HL-60/S4 treated with phorbol 12-myristate 13-acetate at 8.2 ng/mL for 4 days and 3 days (cell line): ENCODE measurements around the gene FAIM.
"Not testable (repeated sequence)": the region's sequence is repeated elsewhere in the genome, so short reads cannot be mapped to it uniquely, and the experiment has no call there.

ENCODE experiments used
- in situ Hi-C: fragments of 300-500 bp; cut with MboI; formaldehyde crosslinking; loops from 2 replicates; pipeline ENCODE4 v1.15.0; 2022; ENCODE audit warnings: low sequenced_read_pairs

The FAIM gene

GRCh38 chr3:138600100-138600745, 8.3 kb upstream of the FAIM start:
- in situ Hi-C loops, result no loop called here

DNA sequence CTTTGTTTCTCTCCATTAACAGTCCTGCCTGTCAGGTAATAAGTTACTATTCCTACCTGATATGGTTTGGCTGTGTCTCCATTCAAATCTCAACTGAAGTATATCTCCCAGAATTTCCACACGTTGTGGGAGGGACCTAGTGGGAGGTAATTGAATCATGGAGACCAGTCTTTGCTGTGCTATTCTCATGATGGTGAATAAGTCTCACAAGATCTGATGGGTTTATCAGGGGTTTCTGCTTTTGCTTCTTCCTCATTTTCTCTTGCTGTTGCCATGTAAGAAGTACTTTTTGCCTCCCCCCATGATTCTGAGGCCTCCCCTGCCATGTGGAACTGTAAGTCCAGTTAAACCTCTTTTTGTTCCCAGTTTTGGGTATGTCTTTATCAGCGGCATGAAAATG, 6.9 kb upstream of the FAIM start:
- in situ Hi-C loops, result not testable (repeated sequence)

DNA sequence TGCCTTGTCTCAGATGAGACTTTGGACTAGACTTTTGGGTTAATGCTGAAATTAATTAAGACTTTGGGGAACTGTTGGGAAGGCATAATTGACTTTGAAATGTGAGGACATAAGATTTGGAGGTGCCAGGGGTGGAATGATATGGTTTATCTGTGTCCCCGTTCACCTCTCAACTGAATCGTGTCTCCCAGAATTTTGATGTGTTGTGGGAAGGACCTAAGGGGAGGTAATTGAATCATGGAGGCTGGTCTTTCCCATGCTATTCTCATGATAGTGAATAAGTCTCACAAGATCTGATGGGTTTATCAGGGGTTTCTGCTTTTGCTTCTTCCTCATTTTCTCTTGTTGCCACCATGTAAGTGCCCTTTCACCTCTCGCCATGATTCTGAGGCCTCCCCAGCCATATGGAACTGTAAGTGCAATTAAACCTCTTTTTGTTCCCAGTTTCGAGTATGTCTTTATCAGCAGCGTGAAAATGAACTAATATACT, 4.4 kb upstream of the FAIM start:
- in situ Hi-C loops, result not testable (repeated sequence)

DNA sequence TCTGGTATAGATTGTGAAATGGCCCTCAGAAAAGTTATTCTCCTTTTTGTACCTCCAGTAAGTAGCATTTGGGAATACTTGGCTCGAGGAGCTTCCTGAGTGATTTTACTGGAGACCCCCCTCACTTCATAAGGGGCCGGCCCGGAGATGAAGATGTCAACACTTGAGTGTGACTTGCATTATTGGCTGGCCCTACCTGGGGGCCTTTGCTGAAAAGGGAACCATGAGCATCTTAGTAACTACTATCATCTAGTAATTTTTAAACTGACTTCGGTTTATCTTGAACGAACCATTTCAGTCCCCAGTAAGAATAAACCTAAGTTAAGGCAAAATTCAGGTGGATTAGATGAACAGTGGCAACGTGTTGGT, 1.3 kb downstream of the FAIM start:
- in situ Hi-C loops, result no loop called here

GRCh38 chr3:138615462-138615861, 6.9 kb downstream of the FAIM start:
- in situ Hi-C loops, result no loop called here

DNA sequence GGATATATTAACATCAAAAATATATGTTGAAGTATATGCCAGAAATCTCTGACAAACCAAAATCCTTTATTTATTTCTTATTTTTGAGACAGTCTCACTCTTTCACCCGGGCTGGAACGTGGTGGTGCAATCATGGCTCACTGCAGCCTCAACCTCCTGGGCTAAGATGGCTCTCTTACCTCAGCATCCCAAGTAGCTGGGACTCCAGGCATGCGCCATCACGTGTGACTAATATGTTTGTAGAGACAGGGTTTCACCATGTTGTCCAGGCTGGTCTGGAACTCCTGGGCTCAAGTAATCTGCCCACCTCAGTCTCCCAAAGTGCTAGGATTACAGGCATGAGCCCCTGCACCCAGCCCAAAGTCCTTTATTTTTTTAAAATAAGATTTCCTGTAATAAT, 11.9 kb downstream of the FAIM start:
- in situ Hi-C loops, result no loop called here

DNA sequence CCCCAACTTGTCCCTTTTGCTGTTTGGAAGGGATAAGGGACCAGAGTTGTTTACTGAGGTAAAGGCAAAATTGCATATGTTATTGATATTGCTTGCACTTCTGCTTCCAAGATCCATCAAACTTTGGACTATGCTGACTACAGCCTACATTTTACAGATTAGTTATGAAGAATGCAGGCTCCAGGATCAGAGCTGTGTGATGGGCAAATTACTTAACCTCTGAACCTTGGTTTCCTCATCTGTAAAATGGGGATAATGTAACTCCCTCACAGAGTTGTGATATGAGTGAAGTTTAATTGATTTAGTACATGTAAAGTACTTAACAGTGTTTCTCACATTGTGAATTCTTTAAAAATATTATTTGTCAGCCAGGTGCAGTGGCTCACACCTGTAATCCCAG, 15.9 kb downstream of the FAIM start:
- in situ Hi-C loops, result no loop called here

DNA sequence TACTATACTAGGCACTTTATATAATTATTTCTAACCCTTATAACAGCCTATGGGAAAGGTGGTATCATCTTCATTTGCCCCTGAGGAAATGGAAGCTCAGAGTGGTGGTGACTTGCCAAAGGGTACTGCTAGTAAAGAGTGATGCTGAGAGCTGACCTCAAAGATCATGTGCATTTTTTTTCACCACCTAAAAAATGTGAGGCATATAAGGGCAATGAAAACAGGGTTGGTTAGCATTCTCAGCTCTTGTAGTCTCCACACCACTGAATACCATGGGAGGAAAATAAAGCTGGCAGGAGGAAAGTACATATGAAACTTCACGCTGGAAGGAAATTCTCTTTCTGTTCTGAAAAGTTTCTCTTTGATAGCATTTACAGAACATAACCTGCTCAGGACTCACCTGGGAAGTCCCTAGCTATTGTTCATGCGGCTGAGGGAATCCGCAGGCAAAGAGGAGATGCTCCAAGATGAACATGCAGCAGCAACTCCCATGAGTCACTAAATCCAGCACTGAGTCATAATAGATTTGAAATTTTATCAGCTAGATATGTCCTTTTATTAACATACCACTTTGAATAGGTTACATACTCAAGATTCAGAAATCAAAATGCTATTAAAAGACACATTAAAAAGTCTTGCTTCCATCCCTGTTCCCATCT, 17.3 kb downstream of the FAIM start:
- in situ Hi-C loops, result no loop called here

GRCh38 chr3:138629526-138629925, 21.0 kb downstream of the FAIM start:
- in situ Hi-C loops, result no loop called here

DNA sequence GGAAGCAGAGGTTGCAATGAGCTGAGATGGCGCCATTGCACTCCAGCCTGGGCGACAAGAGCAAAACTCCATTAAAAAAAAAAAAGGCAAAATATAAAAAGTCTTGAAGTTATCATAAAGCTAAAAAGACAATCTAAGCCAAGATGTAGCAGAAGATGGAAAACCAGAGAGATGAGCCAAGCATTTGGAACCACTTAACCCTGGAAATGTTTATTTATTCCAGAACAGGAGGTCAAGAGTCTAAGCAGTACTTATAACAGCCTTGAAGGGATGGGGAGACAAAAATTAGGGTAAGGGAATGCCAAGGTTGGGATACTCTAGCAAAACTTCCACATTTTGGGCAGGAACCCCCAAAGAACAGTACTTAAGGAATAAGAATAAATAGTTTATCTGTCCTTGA, 30.1 kb downstream of the FAIM start:
- in situ Hi-C loops, result no loop called here

- in situ Hi-C loops, result no loop called here
These were observed 32.0 kb downstream of the FAIM start for GRCh38 chr3:138640537-138640936.

DNA sequence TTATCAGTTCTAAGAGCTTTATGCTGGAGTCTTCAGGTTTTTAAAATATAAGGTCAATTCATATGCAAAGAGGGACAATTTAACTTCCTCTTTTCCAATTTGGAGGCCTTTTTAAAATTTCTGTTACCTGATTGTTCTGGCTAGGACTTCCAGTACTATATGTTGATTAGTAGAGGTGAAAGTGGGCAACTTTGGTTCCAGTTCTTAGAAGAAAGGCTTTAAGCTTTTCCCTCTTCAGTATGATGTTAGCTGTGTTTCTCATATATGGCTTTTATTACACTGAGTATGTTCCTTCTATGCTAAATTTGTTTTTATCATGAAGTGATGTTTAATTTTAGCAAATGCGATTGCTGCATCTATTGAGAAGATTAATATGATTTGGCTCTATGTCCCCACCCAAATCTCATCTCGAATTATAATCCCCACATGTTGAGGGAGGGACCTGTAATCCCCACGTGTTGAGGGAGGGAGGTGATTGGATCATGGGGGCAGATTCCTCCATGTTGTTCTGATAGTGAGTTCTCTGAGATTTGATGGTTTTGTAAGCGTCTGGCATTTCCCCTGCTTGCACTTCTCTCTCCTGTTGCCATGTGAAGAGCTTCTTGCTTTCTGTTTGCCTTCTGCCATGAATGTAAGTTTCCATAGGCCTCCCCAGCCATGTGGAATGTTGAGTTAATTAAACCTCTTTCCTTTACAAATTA, 33.8 kb downstream of the FAIM start:
- in situ Hi-C loops, result no loop called here

- in situ Hi-C loops, result no loop called here
These were observed 34.3 kb downstream of the FAIM start for GRCh38 chr3:138642927-138643253.

DNA sequence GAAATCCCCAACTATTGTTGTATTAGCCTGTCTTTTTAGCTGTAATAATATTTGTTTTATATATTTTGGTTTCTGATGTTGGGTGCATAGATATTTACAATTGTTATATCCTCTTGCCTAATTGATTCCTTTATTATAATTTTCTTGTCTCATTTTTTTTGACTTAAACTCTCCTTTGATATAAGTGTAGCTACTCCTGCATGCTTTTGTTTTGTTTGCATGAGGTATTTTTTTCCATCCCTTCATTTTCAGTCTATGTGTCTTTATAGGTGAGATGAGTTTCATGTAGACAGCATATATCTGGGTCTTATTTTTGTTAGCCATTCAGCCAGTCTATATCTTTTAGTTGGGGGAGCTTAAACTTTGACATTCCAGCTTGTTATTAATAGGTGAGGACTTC, 37.4 kb downstream of the FAIM start:
- in situ Hi-C loops, result no loop called here

- in situ Hi-C loops, result no loop called here
These were observed 37.9 kb downstream of the FAIM start for GRCh38 chr3:138646513-138646912.

- in situ Hi-C loops, result no loop called here
These were observed 40.6 kb downstream of the FAIM start for GRCh38 chr3:138649134-138649533.

DNA sequence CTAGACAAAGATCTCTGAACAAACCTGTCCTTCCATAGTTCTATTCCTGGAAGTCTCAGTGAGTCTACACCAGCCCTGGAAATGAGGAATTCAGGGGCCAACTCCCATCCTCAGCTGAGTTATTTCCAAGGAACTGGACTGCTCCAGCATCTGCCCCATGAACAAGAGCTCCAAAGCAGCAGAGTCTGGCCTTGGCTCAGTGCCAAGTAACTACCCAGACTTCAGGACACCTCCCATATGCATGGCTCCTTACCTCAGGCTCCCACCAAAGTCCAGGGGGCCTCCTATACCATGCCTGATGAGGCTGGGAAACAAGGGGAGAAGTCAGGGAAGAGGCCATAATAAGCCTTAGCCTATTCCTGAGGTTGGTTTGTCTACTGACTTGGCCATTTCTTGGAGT, 45.0 kb downstream of the FAIM start:
- in situ Hi-C loops, result no loop called here

- in situ Hi-C loops, result no loop called here
These were observed 48.9 kb downstream of the FAIM start for GRCh38 chr3:138657508-138657907.

DNA sequence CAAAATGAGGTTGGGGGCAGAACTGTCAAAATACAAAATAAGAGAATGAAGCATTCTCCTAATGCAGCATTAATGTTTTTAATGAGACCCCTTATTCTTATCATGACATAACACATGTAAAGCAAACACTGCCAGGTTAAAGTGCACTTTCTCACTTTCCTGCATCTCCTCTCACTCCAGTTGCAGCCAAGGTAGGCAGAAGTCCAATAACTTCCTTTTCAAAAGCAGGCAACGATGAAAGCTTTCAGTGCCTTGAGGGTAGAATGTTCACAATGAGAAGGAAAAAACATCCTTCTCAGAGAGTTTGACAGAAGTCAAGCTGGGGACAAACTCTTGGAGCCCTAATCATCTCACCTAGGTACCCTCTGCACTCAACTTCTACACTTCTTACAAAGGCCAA, 59.5 kb downstream of the FAIM start:
- in situ Hi-C loops, result no loop called here

DNA sequence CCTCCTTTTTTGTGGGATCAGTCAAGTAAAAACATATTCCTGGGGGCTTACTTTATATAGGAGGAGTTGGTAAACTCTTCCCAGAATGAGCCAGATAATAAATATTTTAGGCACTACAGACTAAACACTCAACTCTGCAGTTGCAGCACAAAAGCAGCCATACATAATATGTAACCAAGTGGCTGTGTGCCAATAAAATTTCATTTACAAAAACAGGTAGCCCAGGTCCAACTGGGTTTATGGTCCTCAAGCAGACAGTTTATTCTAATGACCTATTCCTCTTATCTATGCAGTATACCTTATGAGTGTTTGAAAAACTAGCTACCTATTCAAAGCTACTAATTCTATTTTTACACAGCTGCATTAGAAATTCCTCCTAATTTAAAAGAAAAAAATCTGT, 61.8 kb downstream of the FAIM start:
- in situ Hi-C loops, result no loop called here

DNA sequence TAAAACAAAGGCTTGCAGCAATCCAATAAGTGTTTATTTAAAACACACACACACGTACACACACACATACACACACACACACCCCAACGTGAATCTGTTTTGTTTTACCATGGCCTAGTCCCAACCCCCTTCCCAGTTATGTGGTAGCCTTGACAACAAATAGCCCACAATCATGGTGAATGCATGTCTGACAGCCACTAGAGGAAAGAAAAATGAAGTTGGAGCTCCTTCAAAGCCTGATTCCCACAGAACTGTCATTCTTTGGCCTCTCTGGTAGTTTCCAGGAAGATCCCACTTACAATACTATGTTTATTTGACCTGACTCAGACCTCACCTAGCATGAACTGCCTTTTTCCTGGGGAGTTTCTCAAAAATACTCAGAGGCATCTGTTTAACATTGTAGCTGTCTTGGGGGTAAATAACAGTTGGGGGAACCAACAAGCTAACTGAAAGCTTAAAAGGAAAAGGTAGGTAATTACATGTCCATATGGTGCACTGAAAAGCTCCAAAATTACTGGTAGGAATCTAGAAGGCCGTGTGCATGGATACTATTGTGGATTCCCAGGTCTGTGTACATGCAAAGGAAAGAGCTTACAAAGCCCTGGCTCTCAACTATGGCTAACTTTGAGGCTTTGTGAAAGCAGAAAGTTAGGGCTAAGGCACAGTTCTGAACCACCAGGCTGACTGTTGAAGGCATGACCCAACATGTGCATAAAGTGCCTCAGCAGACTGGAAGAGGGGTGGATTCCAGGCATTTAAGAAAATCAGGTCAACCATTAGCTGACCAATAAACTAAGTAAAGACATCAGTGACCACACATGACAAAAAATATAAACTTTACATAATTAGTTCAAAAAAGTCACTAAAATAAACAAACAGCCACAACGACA, 65.3 kb downstream of the FAIM start:
- in situ Hi-C loops, result no loop called here
